Measurements from ENCODE around the gene DOHH.

The DOHH gene

DNA sequence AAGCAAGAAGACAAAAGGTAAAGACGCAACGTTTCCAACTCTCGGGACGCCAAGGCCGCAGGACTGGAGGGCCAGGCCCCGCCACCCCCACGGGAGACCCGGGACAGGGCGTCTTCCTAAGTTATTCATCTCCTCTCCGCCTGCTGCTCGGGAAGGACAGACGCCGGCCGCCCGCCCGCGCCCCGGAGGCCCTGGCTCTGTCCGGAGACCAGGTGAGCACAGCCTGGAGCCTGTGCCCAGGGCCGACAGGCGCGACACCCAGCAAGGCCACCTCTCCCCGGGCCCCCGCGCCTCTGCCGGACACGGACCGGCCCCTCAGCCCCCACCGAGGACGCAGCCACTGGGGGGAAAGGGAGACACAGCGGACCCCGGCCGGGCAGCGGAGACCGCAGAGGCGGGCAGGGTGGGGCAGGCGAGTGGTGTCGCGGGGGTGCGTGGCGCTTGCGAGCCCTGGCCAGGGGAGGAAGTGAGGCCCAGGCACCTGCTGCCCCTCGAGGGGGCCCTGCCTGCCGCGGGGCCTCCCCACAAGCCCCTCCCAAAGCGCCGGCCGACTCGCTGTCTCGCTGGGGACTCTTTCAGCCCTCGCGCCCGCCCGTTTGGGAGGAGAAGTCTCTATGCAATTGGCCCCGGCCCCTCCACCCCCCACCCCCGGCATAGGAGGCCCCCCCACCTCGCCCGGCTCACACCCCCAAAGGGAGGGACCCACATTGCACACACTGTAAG is 37.3 kb downstream of the DOHH start:
- Histone ChIP-seq H3K9me3 (ENCODE audit: insufficient read depth, low read depth, low read length) (peaks cover 2% of the 10 kb centered on the region; the same call in 1 of the 2 replicates), H3K27ac (ENCODE audit: low read depth, low read length) (no peak overlapping the region), H3K4me1 (ENCODE audit: insufficient read depth, low read length) (peaks cover 8% of the 10 kb centered on the region), H3K36me3 (ENCODE audit: insufficient read depth, low read length) (no peaks in the 10 kb centered on the region), H3K27me3 (ENCODE audit: insufficient read depth, low read length) (peaks cover 85% of the 10 kb centered on the region), H3K9ac (ENCODE audit: low read depth, low read length) (no peak overlapping the region), H3K4me3 (ENCODE audit: low read length) (peak overlapping the region; percentile 36)
- 4% methylated on average over 53 of the region's 58 CpGs for WGBS

- Histone ChIP-seq H3K27me3 (ENCODE audit: insufficient read depth, low read length) (peaks cover 82% of the 10 kb centered on the region), H3K27ac (ENCODE audit: low read depth, low read length) (no peak overlapping the region)
These were observed 40.4 kb downstream of the DOHH start for GRCh38 chr19:3459965-3460582.

DNA sequence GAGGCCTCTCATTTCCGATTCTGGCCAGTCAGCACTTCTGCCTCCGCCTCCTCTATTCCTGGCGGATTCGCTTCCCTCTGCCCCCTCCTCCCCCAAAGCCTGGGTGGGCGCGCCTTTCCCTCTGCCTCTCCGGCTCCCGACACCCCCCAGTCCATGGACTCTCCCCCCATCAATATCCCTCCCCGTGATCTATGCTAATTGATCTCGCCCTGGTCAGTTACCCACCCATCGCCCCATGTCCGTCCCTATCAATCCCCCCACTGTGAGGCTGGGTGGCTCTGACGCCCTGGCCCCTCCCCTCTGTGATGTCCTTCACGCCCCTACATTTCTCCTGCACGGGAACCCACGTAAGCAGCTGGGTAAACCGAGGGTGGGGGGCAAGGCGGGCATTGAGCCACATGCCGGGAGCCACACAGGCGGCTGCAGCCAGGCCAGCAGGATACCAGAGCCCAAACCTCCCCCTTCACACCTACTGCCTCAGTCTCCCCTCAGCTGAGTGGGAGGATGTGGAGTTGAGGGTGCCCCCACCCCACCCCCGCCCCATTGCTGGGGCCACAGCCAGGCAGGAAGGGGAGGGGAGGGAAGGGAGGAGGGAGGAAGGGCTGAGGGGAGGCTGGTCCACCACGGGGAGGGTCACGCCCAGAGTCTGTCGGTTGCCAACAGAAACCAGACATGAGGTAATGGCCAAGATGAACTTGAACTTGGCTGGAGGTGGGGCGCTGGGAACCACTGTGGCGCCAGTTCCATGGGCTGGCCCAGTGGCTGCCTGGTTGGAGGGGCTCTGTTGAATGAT is 41.2 kb downstream of the DOHH start:
- Histone ChIP-seq H3K27ac (ENCODE audit: low read depth, low read length) (no peak overlapping the region), H3K27me3 (ENCODE audit: insufficient read depth, low read length) (peaks cover 74% of the 10 kb centered on the region), H3K4me1 (ENCODE audit: insufficient read depth, low read length) (peaks cover 8% of the 10 kb centered on the region), H3K4me3 (ENCODE audit: low read length) (peak overlapping the region; percentile 44), H3K36me3 (ENCODE audit: insufficient read depth, low read length) (no peaks in the 10 kb centered on the region), H3K9me3 (ENCODE audit: insufficient read depth, low read depth, low read length) (no peaks in the 10 kb centered on the region), H3K9ac (ENCODE audit: low read depth, low read length) (no peak overlapping the region)
- WGBS = 4% methylated on average over 23 of the region's 26 CpGs

More at GRCh38 chr19:3459965-3460582, 40.4 kb downstream of the DOHH start:
- no peaks in the 10 kb centered on the region for H3K9me3 ChIP-seq (ENCODE audit: insufficient read depth, low read depth, low read length)
- H3K4me1 ChIP-seq (ENCODE audit: insufficient read depth, low read length) = peaks cover 8% of the 10 kb centered on the region
- H3K4me3 ChIP-seq (ENCODE audit: low read length) = no peak overlapping the region
- H3K36me3 ChIP-seq (ENCODE audit: insufficient read depth, low read length) = no peaks in the 10 kb centered on the region
- no peak overlapping the region for H3K9ac ChIP-seq (ENCODE audit: low read depth, low read length)
- WGBS = 72% methylated on average over 14 of the region's 15 CpGs

DNA sequence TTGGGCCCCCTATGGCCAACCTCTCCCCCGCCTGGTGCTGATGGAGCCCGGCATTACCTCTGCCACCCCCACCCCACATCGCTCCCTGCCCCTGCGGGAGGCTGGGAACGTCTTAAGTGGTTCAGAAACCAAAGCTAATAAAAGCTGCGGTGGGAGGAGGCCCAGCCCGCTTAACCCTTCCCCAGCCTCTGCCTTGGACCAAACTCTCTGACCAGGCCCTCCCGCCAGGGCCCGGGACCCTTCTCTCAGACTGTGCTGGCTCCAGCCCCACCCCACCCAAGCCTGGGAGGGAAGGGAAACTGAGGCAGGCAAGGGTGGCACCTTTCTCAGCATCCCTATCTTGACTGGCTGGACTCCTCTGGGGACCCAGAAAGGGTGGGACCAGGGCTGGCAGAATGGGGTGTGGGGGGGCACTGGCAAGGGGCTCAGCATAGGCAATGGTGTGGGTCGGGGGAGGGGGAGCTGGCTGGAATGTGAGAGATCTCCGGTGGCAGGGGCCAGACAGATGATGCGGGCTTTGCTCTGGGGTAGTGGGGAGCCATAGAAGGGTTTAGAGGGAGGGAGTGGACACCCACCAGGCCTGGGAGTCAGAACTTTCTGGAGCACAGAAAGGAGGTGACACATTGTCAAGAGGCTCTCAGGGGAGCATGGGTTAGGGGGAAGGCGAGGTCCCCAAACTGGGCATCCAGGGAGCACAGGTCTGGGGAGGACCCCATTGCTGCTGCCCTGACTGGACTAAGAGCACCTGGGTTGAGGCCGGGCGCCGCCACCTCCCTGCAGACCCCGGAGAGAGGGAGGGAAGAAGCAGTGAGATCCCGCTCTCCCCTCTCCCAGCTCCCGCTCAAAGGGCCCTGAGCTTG is 42.0 kb downstream of the DOHH start:
- WGBS = 18% methylated on average over 19 of the region's 19 CpGs
- peak overlapping the region; percentile 44 for H3K4me3 ChIP-seq (ENCODE audit: low read length)
- H3K4me1 ChIP-seq (ENCODE audit: insufficient read depth, low read length) = peaks cover 8% of the 10 kb centered on the region
- no peaks in the 10 kb centered on the region for H3K9me3 ChIP-seq (ENCODE audit: insufficient read depth, low read depth, low read length)
- H3K27ac ChIP-seq (ENCODE audit: low read depth, low read length) = no peak overlapping the region
- peaks cover 66% of the 10 kb centered on the region for H3K27me3 ChIP-seq (ENCODE audit: insufficient read depth, low read length)
- no peak overlapping the region for H3K9ac ChIP-seq (ENCODE audit: low read depth, low read length)
- no peaks in the 10 kb centered on the region for H3K36me3 ChIP-seq (ENCODE audit: insufficient read depth, low read length)

- 13% methylated on average over 19 of the region's 22 CpGs for WGBS
- peaks cover 58% of the 10 kb centered on the region for H3K27me3 ChIP-seq (ENCODE audit: insufficient read depth, low read length)
- H3K4me3 ChIP-seq (ENCODE audit: low read length) = no peak overlapping the region
- peaks cover 8% of the 10 kb centered on the region for H3K4me1 ChIP-seq (ENCODE audit: insufficient read depth, low read length)
- no peaks in the 10 kb centered on the region for H3K9me3 ChIP-seq (ENCODE audit: insufficient read depth, low read depth, low read length)
- no peak overlapping the region for H3K27ac ChIP-seq (ENCODE audit: low read depth, low read length)
- no peaks in the 10 kb centered on the region for H3K36me3 ChIP-seq (ENCODE audit: insufficient read depth, low read length)
- H3K9ac ChIP-seq (ENCODE audit: low read depth, low read length) = no peak overlapping the region
These were observed 42.8 kb downstream of the DOHH start for GRCh38 chr19:3457528-3458228.

DNA sequence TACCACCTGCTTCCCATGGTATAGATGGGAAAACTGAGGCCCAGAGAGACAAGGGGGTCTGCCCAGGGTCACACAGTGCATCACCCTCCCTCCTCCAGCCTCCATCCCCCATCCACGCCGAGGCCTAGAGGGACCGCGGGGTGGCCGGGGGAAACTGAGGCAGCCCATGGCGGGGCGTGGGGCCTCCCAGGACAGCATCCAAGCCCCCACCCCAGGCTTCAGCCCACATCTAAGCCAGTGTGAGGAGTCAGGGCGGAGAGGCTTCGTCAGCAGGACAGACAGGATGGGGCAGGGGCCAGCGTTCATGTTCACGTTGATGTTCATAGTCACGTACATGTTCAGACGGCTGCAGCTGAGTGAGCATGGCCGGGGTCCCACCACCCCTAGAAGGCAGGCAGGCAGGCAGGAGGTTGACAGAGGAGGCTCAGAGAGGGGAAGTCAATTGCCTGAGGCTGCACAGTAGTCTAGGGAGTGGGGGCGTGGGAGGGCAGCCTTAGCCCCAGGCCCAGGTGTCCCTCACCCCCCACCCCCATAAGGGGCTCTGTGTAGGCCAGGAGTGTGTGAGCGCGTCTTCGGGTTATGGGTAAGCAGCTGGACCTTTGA is 43.4 kb downstream of the DOHH start:
- Histone ChIP-seq H3K9me3 (ENCODE audit: insufficient read depth, low read depth, low read length) (no peaks in the 10 kb centered on the region), H3K9ac (ENCODE audit: low read depth, low read length) (no peak overlapping the region), H3K4me3 (ENCODE audit: low read length) (no peak overlapping the region), H3K27me3 (ENCODE audit: insufficient read depth, low read length) (peaks cover 52% of the 10 kb centered on the region), H3K36me3 (ENCODE audit: insufficient read depth, low read length) (no peaks in the 10 kb centered on the region), H3K27ac (ENCODE audit: low read depth, low read length) (no peak overlapping the region), H3K4me1 (ENCODE audit: insufficient read depth, low read length) (peaks cover 8% of the 10 kb centered on the region)
- 79% methylated on average over 17 of the region's 18 CpGs for WGBS

GRCh38 chr19:3455960-3456601 is 44.4 kb downstream of the DOHH start:
- Histone ChIP-seq H3K9me3 (ENCODE audit: insufficient read depth, low read depth, low read length) (no peaks in the 10 kb centered on the region), H3K27me3 (ENCODE audit: insufficient read depth, low read length) (peaks cover 44% of the 10 kb centered on the region), H3K36me3 (ENCODE audit: insufficient read depth, low read length) (no peaks in the 10 kb centered on the region), H3K9ac (ENCODE audit: low read depth, low read length) (no peak overlapping the region), H3K4me3 (ENCODE audit: low read length) (no peak overlapping the region), H3K27ac (ENCODE audit: low read depth, low read length) (no peak overlapping the region), H3K4me1 (ENCODE audit: insufficient read depth, low read length) (peaks cover 8% of the 10 kb centered on the region)
- WGBS = 70% methylated on average over 37 of the region's 37 CpGs

DNA sequence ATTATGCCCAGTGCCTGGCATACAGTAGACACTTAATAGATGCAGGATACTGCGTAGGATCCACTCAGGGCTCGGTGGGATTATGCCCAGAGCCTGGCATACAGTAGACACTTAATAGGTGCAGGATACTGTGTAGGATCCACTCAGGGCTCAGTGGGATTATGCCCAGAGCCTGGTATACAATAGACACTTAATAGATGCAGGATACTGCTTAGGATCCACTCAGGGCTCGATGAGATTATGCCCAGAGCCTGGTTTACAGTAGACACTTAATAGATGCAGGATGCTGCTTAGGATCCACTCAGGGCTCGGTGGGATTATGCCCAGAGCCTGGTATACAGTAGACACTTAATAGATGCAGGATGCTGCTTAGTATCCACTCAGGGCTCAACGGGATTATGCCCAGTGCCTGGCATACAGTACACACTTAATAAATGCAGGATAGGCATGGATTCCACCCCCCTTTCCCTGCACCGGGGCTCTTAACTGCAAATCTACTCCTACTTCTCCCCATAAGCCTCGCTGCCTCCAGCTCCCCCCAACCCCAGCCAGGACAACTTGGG is 45.0 kb downstream of the DOHH start:
- Histone ChIP-seq H3K4me3 (ENCODE audit: low read length) (no peak overlapping the region), H3K9me3 (ENCODE audit: insufficient read depth, low read depth, low read length) (no peaks in the 10 kb centered on the region), H3K27ac (ENCODE audit: low read depth, low read length) (no peak overlapping the region), H3K9ac (ENCODE audit: low read depth, low read length) (no peak overlapping the region), H3K4me1 (ENCODE audit: insufficient read depth, low read length) (peaks cover 8% of the 10 kb centered on the region), H3K27me3 (ENCODE audit: insufficient read depth, low read length) (peaks cover 38% of the 10 kb centered on the region), H3K36me3 (ENCODE audit: insufficient read depth, low read length) (no peaks in the 10 kb centered on the region)
- 89% methylated on average over 7 of the region's 7 CpGs for WGBS

DNA sequence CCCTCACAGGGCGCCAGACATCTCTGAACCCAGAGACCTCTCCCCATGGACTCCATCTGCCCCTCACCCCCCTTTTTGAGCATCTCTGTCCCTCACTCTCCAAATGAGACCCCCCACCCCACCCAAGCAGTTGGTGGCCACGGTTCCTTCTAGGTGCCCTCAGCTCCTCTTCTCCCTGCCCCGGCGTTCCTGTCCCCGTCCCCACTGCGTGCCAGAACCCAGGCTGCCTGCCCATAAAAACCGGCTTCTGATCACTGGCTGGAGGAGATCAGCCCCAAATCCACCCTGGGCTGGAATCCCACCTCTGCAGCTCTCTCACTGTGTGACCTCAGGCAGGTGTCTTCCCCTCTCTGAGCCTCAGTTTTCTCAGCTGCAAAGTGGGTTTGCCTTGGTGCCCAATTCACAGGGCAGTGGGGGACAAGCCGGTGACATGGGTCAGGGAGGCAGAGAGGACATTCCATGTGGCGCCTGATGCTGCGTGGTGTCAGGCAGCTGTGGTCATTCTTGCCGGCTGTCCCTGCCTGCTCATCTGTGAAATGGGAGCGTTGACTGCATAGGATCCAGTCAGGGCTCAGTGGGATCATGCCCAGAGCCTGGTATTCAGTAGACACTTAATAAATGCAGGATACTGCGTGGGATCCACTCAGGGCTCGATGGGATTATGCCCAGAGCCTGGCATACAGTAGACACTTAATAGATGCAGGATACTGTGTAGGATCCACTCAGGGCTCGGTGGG is 45.6 kb downstream of the DOHH start:
- 92% methylated on average over 15 of the region's 15 CpGs for WGBS
- no peaks in the 10 kb centered on the region for H3K36me3 ChIP-seq (ENCODE audit: insufficient read depth, low read length)
- H3K9ac ChIP-seq (ENCODE audit: low read depth, low read length) = no peak overlapping the region
- H3K9me3 ChIP-seq (ENCODE audit: insufficient read depth, low read depth, low read length) = no peaks in the 10 kb centered on the region
- H3K27me3 ChIP-seq (ENCODE audit: insufficient read depth, low read length) = peaks cover 31% of the 10 kb centered on the region
- no peak overlapping the region for H3K27ac ChIP-seq (ENCODE audit: low read depth, low read length)
- no peak overlapping the region for H3K4me3 ChIP-seq (ENCODE audit: low read length)
- H3K4me1 ChIP-seq (ENCODE audit: insufficient read depth, low read length) = peaks cover 8% of the 10 kb centered on the region

All from HUES64 (cell line).